NCI-H774 (cell line): ENCODE data around the gene ZNF177.
"Not testable (repeated sequence)": the region's sequence is repeated elsewhere in the genome, so short reads cannot be mapped to it uniquely, and the experiment has no call there.

ENCODE experiments used
- DNase-seq: peaks from one replicate; lab custom pipeline; 2025; lab: John Stamatoyannopoulos, UW

The ZNF177 gene

DNA sequence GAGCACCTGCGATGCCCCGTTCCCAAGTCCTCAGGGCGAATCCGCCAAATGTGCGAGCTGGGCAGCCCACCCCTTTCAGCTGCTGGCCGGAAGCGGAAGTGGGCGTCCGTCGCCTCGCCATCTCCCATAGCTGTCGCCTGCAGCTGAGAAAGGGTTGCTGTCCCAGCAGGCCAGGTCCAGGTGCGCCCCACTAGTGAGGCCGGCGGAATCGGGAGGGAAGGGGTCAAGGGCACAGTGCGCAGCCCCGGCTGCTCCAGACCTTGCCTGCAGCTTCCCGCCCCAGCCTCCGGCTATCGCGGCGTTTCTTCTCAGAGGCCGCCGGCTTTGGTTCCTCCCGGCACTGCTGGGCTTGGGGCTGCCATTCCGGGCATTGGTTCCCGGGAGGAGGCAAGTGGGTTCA is at the start of gene ZNF177:
ZNF177 (plus strand) TSS at position 109 of the 400 bp plus-strand sequence. CDS start 15,299 bp downstream, outside the sequence.
- DNase-seq: no peak

DNA sequence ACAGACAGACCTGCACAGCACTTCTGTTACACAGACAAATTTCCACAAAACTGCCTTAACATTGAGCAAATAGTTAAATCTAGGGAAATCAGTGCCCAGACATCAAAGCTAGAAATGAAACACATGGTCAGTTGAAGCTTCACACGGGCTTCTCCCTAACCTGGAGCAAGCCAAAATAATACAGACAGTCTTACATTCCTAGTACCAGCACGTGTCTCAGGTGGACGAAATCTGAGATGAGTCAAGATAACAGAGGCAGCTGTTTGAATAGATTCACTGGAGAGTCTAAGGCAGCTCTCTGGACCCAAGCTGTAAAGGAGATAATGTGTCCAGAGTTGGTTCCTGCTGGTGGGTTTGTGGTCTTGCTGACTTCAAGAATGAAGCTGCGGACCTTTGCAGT is 49.1 kb upstream of the ZNF177 start:
- no peak for DNase-seq

DNA sequence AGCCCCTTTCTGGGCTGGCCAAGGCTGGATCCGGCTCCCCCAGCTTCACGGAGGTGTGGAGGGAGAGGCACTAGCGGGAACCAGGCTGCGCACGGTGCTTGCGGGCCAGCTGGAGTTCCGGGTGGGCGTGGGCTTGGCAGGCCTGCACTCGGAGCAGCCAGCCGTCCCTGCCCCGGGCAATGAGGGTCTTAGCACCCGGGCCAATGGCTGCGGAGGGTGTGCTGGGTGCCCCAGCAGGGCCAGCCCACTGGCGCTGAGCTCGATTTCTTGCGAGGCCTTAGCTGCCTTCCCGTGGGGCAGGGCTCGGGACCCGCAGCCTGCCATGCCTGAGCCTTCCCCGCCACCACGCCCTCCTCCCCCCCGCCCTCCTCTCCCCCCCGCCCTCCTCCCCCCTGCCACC is 41.5 kb upstream of the ZNF177 start:
- DNase-seq: no peak

DNA sequence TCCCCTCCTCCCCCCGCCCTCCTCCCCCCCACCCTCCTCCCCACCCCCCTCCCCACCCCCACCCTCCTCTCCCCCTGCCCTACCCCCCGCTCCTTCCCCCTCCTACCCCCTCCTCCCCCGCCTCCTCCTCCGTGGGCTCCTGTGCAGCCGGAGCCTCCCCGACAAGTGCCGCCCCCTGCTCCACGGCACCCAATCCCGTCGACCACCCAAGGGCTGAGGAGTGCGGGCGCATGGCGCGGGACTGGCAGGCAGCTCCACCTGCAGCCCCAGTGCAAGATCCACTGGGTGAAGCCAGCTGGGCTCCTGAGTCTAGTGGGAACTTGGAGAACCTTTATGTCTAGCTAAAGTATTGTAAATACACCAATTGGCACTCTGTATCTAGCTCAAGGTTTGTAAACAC is 41.1 kb upstream of the ZNF177 start:
- not testable (repeated sequence) for DNase-seq

DNA sequence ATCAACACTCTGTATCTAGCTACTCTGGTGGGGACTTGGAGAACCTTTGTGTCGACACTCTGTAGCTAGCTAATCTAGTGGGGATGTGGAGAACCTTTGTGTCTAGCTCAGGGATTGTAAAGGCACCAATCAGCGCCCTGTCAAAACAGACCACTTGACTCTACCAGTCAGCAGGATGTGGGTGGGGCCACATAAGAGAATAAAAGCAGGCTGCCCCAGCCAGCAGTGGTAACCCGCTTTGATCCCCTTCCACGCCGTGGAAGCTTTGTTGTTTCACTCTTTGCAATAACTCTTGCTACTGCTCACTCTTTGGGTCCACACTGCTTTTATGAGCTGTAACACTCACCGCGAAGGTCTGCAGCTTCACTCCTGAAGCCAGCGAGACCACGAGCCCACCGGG is 40.6 kb upstream of the ZNF177 start:
- not testable (repeated sequence) for DNase-seq

DNA sequence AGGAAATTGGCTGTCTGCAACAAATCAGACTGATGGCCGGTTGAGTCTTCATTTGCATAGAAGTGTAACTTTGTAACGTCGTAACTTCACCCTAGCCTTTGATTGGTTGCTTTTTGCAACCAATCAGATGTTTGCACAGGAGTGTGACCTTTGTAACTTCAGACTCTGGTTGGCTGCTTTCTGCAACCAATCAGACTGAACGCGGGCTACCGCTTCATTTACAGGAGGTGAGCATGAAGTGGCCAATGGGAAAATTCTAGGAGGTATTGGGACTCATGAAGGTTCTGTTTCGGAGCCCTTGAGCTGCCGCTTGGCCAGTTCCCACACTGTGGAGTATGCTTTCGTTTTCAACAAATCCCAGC is 39.3 kb upstream of the ZNF177 start:
- DNase-seq: peak; percentile 74

DNA sequence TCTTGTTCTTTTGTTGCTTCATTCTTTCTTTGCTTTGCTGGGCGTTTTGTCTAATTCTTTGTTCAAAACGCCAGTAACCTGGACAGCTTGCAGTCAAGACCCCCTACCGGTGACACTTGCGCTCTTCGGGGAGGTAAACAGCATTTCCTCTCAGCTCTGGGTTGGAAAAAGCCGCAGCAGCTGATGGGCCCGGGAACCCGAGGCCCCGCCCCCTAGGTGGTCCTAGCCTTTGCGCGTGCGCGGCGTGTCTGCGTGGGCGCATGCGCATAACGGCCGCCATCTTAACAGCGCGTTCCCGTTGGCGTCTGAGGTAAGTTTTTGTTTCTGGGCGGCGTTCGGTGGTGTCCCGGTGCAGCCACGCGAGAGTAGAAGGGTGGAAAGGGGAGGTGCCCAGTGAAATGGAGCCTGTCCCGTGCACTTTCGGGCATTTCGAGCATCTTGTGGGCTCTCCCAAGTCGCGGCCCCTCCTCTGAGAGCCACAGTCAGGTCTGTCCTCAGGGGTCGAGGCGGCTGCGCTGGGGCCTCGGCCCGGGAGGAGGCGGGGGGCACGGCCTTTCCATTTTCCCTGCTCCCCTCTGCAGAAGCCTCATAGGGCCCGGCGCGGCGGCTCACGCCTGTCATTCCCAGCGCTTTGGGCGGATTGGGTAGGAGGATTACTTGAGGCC is 38.8 kb upstream of the ZNF177 start, which contains the start of gene ZNF559:
ZNF559 (plus strand) TSS at position 261 of the 665 bp plus-strand sequence. CDS start 14,371 bp downstream, outside the sequence.
- peak; percentile 92 for DNase-seq

DNA sequence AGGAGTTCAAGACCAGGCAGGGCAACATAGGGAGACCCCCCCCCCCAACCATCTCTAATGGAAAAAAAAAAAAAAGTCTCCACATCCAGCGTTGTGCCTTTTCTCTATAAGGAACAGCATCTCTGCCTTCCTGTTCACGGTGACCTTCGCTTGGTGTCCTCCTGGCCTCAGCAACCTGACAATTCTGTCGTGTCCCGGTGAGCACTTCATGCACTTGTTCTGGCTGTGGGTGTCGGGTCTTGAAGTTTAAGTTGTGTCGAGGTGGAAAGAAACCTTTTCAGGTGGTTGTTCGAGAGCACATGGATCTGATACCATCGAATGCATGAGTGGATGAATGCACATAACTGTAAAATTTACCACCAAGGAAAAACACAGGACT is 38.2 kb upstream of the ZNF177 start:
- no peak for DNase-seq

DNA sequence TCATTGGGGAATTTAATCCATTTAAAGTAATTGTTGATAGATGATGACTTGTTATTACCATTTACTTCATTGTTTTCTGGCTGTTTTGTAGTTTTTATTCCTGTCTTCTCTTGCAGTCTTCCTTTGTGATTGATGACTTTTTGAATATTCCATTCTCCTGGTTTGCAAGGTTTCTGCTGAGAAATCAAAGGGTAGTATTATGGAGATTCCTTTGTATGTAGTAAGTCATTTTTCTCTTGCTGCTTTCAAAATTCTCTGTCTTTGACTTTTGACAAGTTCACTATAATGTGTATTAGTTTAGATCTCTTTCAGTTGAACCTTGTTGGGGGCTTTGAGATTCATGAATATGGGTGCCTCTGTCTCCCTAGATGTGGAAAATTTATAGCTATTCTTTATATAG is 32.8 kb upstream of the ZNF177 start:
- no peak for DNase-seq

DNA sequence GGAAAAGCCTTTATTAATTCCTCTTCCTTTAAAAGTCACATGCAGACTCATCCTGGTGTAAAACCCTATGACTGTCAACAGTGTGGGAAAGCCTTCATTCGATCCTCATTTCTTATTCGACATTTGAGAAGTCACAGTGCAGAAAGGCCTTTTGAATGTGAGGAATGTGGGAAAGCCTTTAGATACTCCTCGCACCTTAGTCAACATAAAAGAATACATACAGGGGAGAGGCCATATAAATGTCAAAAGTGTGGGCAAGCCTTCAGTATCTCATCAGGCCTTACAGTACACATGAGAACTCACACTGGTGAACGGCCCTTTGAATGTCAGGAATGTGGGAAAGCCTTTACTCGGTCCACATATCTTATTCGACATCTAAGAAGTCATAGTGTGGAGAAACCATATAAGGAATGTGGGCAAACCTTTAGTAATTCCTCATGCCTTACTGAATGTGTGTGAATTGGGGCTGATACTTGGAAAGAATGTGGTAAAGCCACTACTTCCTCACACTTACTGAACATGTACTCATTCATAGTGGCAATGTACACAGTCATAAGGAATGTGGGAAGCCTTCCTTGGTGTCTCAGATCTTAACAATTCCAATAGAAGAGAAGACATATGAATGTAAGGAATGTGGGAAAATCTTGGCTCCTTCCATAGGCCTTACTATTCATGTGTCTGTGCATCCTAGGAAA is 20.1 kb upstream of the ZNF177 start:
- DNase-seq: no peak

DNA sequence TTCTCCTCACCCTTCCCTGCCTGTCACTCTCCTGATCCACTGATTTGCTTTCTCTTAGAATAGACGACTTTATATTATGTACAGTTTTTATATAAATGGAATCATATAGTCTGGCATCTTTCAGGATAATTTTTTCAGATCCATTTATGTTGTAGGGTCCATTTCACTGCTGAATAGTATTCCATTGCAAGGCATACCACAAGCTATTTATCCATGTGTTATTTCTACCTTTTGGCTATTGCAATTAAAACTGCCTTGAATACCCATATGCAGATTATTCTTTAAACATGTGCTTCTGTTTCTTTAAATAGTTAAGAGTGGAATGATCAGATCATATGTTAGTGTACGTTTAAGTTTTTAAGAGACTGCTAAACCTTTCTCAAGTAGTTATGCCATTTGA is 17.8 kb upstream of the ZNF177 start:
- DNase-seq: no peak

DNA sequence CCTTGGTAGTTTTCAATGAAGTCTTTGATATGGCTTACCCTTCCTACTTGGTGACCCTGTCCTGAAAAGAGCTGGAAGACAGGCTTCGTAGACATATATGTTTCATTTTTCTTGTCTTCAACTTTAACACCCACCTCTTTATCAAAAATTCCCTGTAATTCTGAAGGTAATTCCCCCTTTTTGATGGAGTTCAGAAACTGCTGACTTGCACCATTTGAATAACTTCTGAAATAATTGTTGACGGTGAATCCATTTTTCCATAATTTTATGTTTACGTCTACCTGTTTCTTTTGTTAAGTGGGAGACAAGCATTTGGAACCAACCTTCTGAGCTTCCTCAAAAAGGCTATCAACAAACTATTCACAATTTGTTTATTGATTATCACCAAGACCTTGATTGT is 14.6 kb upstream of the ZNF177 start:
- no peak for DNase-seq

DNA sequence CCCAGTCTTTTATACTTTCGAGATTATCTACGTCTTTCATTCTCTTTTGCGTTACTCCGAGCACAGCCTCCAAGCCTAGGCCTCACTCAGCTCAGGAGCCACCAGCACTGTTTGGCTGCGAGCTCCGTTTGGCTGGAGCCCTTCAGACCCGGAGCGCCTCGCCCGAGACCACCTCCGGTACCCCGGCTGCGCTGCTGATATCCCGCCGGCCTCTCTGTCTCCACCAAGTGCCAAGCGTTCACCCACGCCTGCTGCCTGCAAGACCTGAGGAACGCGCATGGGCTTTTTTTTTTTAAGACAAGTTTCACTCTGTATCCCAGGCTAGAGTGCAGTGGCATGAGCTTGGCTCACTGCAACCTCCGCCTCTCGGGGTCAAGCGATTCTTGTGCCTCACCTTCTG is 14.1 kb upstream of the ZNF177 start:
- no peak for DNase-seq

DNA sequence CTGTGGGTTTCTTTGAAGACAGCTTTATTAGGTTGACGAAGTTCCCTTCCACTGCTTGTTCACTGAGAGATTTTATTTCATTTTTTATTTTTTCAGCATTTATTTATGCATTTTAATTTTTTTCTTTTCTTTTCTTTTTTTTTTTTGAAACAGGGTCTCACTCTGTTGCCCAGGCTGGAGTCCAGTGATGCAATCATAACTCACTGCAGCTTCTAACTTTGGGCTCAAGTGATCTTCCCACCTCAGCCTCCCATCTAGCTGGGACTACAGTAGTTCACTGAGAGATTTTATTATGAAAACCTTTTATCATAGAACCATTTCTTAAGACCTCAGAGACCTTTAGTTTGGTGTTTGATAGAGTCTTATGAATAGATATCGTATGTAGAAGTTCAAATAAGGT is 10.3 kb upstream of the ZNF177 start:
- no peak for DNase-seq

DNA sequence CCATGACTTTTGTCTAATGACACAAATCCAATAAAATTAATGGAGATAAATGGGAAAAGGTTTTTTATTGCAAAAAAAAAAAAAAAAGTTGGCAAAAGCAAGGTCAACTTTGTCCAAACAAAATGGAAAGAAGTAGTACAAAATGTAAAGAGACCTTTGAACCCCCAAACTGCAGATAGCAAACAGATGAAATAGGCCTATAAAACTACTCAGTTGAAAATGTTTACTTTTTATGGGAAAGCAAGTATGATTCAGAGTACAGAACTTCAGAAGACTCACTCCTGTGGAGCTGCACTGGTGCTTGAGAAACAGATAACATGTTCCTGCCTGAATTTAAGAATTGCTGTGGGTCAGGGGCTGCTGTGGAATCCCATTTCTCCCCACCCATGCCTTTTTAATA is 9.8 kb upstream of the ZNF177 start:
- no peak for DNase-seq

DNA sequence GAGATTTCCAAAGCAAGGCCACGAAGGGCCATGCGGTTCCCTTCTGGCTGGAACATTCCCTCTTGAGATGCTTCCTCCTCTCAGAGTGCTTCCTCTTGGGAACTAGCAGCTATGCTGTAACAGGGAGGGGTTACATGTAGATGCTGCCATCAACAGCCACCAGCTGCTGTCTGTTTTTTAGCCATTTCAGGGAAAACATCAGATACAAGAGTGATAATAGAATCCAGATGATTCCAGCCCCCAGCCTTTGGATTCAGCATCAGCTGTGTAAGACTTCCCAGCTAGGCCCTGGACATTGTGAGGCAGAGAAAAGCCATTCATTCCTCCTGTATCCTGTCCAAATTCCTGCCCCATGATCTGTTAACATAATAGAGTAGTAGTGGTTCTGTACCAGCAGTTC is 8.2 kb upstream of the ZNF177 start:
- no peak for DNase-seq

DNA sequence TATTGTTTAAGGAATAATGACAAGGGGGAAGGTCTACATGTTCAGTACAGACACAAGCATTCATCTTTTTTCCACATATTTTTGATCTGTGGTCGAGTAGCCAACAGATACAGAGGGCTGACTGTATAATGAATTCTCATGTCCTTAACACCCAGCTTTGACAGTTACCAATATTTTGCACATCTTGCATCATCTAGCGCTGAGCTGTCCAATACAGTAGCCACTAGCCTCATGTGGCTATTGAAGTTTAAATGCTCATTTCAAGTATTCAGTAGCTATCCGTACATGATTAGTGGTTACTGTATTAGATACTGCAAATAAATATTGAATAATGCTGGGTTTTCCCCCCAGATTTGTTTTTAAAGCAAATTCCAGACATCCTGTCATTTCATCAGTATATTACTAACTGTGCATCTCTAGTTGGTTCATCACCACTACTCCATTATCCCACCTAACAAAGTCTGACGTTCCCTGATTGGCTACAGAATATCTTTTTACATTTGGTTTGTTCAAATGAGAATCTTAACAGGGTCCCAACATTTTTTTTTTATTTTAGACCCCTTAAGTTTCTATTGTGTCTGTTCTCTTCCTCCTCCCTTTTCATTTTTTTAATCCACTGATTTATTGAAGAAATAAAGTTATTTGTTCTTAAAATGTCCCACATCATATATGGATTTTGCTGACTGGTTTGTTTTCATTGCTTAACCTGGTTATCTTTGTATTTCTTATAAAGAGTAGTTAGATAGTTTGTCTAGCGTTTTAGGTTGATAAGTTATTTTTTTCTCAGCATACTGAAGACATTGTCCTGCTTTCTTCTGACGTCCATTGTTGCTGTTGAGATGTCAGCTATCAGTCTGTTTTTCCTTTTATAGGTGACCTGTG is 8.2 kb downstream of the ZNF177 start:
- no peak for DNase-seq

DNA sequence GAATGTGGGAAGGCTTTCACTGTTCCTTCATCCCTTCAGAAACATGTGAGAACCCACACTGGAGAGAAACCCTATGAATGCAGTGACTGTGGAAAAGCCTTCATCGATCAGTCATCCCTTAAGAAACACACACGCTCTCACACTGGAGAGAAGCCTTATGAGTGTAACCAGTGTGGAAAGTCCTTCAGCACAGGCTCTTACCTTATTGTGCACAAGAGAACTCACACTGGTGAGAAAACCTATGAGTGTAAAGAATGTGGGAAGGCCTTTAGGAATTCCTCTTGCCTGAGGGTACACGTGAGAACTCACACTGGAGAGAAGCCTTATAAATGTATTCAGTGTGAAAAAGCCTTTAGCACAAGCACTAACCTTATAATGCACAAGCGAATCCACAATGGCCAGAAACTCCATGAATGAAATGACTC is 18.6 kb downstream of the ZNF177 start:
- DNase-seq: no peak

DNA sequence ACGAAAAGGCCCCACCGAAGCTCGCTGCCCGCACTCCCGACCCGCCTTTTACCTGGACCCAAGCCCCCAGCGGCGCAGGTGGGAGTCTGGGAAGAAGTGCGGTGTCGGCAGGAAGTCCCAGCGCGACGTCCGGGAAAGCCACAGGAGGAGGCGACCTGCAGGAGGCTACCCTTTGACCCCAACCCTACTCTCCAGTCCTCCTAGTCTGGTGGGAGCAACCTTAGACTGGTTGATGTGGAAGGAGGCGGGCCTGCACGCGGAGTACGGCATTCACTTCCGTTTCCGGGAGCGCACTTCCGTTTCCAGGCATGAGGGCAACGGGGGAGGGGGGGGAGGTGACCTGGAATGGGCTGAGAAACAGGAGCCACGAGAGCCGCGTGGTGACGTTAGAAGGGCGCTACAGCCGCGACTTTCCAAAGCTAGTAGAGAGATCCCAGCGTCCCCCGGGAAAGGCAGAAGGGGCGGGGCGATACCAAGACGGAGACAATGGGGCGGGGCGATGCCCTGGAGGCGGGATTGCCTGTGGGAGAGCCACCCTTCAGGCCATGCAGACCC is 44.1 kb downstream of the ZNF177 start:
- DNase-seq: peak; percentile 3

DNA sequence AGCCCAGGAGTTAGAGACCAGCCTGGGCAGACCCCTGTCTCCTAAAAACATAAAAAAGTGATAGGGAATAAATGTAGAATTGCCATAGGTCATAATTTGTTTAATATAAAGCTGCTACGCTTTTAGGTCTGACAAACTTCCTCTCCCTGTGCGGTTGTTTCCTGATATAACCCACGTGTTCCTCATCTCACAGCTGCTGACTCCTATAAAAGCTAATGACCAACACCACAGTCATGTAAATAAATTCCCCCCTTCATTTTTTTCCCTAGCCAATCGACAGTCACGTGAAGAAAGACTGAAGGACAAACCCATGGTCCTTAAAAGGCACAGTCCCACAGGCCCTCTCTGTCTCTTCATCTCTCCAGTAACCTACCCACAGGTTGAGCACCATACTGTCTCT is 45.0 kb downstream of the ZNF177 start:
- no peak for DNase-seq

DNA sequence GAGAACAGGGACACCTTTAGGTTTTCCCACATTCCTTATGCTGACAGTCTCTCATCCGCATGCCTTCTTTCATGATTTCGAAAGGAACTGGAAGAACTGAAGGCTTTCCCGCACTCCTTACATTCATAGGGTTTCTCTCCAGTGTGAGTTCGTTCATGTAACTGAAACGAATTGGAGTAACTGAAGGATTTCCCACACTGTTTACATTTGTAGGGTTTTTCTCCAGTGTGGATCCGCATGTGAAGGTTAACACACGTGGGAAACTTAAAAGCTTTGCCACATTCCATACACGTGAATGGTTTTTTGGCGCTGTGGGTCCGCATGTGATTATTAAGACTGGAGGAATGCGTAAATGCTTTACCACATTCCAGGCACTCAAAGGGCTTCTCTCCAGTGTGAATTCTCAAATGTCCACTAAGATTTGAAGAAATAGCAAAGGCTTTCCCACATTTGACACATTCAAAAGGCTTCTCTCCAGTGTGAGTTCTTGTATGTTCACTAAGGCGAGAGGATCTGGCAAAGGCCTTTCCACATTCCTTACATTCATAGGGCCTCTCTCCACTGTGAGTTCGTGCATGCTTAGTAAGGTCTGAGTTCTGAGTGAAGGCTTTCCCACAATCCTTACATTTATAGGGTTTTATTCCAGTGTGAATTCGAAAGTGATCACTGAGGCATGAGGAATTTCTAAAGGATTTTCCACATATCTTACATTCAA is 50.6 kb downstream of the ZNF177 start:
- DNase-seq: no peak

DNA sequence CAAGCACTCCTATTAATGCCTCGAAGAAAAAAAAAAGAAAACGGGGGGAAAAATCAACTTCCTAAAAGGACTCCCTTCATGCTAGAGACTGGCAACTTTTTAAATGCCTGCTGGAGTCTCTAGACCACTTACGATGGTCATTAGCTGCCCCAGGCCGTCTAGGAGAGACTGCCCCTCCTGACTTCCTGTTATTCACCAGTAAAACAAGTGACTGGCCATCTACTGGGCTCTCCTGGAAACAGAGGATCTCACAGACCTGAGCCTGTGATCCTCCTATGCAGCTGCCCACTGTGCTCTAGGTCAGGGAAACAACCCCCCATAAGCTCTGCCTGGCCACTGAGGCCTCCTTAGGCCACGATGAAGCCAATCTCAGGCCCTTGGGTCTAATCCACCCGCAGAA is 65.1 kb downstream of the ZNF177 start:
- DNase-seq: no peak
